G401.6 (cell line): ENCODE measurements around the gene MARF1.
"Not testable (repeated sequence)": the region's sequence is repeated elsewhere in the genome, so short reads cannot be mapped to it uniquely, and the experiment has no call there.

Source experiments
- FAIRE-seq: peaks from 2 replicates; lab custom pipeline; 2012; peaks lifted over from hg19 to GRCh38; lab: Jason Lieb, UNC

The MARF1 gene

DNA sequence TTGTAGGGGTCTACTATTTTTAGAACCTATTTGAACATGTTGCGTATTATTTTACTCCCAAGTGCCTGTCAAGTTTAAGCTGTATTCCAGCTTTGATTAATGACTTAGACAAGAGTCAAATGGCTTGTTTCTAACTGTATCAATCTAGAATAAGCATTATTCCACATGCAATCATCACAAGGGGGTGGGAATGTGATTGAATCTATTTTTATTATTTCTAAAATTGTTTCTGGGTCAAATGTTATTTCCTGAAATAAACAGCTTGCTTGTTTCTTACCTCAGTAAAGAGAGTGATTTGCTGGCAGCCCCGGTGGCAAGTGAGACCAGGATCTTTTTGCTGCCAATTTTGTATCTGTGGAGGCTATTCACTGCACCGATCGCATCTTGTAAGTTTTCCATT, 21.5 kb downstream of the MARF1 start:
- FAIRE-seq = no peak

DNA sequence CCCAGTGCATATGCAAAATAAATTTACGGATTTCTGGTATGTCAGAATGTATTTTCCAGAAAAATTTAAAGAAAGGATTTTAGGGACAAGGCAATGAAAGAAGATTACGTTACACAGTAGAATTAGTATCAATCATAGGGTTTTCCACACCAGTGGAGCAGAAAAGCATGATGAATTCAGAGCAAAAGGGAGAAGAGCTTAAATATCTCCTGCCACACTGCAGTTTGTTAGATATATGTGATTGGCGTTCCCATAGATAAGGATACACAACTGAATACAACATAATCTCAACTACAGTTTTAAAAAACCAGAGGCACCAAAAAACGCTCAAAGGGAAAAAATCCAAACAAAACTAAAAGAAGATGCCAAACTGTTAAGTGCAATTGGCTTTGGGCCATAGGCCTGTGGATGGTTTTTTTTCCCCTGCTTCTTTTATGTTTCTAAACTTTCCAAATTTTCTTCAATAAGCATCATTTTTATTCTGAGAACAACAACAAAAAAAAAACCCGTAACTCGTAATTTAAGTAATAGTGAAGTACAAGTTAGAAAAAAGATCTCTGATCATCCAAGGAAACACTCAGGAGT, 22.3 kb downstream of the MARF1 start:
- FAIRE-seq = no peak

DNA sequence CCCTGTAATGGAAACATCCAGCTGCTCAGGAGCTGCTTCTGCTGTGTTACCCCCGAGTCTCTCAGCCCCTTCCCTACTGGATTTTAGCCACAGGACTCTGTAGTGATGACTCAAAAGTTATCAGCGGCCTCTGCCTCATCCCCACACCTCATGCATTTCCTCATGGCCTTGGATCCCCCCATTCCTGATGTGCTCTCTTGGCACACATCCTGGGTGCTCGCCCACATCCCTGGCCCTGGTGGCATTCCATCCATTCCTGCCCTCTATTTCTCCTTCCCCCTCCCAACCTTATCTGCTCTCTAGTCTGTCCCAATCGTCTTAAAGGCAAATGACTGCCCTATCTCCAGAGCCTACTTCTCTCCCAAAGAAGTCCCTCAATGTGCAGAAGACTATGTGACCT, 24.6 kb downstream of the MARF1 start:
- no peak for FAIRE-seq

DNA sequence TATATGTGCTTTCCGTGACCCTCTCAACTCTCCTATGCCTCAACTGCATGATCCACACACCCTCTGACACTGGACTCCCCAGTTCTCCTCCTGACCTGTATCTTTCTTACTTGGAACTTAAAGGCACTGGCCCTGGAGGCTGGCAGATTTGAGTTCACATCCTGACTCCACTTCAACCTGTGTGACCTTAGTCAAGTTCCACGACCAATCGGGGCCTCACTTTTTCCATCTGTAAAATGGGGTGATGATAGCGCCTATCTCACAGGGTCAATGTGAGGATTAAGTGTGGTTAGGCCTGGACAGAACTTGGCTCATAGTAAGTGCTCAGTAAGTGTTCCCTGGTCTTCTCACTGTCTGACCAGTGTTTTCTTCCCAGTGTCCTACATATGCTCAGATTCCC, 25.1 kb downstream of the MARF1 start:
- no peak for FAIRE-seq

DNA sequence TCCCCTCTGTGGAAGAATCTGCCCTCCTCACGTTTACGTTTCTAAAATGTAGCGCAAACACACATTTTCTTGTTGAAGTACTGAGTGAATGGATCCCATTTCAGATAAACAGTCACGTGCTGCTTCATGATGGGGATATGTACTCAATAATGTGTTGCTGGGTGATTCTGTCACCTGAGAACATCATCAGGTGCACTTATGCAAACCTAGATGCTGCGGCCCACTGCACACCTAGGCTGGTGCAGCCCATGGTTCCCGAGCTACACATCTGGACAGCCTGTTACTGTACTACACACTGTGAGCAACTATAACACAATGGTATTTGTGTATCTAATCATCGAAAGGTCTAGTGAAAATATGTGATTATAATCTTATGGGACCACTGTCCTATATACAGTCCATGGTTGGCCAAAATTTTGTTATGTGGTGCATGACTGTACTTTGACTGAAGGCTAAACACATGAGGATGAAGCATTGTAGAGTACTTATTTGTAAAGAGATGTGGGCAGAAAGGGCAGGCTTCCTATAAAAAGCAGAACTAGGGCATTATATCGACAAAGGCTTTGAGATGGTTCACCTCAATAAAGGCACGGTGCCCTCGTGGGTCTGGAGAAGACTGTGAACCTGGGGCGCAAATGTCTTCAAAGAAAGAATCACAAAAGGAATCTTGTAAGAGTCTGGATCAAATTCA, 26.3 kb downstream of the MARF1 start:
- FAIRE-seq = no peak

DNA sequence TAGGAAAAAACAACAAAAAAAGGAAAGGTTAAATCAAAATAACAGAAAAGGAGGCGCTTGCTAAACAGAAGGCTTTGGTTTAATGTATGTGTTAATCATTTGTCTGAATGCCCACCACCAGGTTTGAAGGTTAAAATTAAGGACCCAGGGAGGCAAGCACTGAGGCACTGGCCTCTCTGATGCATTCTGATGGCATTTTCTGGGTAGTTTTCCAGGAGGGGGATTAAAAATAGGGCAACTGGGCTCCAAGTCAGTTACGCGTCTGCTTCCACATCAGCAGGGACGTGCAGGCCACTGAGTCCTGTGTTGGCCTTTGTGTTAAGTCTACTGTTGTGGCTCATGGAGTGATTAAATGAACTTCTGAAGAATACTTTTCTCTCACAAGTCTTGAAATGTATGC, 26.9 kb downstream of the MARF1 start:
- FAIRE-seq = no peak

DNA sequence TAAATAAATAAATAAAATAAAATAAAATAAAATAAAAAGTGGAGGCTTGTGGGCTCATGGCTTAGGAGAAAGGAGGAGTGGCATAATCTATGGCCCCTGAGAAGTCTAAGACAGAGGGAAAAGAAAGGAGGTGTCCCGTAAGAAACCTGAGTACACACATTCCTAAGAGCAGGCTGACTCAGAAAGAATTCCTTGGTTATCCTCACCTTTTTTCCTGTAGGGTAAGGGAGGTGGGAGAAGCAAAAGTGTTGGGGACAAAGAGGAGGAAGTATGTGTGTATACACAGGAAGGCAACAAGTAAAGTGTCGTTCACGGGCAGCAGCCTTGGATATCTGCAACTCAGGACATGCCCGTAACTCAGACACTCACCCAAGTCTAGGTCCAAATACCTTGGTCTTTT, 29.3 kb downstream of the MARF1 start:
- FAIRE-seq = no peak

DNA sequence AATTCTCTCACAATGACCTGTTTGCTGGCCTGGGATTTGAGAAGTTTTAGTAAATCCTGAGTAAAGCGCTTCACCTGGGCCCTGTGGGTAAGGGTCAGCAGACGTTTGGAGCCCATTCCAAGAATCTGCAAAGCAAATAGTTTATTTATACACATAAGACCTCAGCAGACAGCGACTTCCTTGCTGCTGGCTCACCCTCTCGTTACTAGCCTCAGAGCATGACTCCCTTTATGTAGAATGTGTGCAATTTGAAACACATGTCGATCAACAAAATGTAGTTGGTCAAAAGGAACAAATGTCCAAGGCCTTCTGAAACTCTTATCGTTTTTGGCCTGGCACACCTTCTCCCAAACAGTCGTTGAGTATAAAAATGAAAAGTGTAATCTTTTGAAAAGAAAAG, 31.3 kb downstream of the MARF1 start:
- no peak for FAIRE-seq

DNA sequence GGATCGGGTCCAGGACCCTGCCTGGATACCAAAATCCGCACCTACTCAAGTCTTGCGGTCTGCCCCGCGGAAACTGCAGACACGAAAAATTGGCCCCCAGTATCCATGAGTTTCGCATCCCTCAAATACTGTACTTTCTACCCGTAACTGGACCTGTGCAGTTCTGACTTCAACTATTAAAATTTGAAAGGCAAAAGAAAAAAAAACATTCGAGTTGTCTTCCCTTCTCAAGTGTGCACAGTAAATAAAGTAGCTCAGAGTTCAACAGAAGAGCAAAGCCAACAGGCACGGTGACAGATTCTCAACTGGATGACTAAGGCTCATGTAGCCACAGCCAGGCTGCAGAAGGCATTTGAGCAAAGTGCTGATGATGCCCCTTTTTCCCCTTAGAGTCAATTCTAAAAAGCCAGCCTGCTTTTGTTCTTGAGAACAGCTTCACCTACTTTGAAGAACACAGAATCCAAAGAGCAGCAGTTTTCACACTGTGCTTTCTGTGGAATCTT, 32.5 kb downstream of the MARF1 start:
- FAIRE-seq = no peak

DNA sequence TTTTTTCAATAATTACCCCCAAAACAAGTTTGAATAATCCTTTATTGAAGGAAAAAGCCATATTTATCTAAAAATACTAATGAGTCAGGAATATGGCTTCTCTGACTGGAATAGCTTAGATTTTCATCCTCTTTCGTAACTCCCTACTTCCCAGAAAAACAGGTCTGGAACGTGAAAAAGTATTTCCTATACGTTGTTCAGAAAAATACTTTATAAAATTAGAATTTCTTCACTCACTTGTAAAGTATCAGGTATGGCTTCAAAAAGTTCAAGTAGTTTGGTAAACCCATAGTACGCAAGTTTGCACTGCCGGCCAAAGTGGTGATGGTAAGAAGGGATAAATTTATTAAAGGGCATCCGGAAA, 33.7 kb downstream of the MARF1 start:
- FAIRE-seq = no peak

DNA sequence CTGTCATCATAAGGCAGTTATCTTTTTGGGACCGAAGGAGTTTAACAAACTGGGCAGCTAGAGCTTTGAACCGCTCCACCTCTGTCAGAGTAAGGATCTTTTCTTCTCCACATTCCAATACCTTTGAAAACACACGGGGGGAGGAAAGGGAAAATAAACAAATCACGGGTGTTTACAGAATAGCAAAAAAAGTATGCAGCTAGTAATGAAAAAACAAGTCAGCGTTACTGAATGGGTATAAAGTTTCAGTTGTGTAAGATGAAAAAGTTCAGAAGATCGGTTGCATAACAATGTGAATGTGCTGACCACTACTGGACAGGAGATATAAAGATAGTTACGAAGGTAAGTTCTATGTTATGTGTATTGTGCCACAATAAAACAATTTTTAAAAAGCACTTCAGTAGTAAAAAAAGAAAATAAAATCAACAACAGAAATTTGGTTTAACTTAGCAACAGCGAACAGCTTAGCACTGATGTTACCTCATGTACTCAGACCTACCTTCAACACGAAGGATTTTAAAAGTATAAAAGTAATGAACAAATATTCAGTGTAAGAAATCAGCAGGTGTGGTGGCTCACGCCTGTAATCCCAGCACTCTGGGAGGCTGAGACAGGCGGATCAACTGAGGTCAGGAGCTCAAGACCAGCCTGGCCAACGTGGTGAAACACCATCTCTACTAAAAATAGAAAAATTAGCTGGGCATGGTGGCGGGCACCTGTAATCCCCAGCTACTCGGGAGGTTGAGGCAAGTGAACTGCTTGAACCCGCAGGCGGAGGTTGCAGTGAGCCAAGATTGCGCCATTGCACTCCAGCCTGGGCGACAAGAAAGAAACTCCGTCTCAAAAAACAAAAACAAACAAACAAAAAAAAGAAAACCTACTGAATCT, 34.3 kb downstream of the MARF1 start:
- FAIRE-seq = no peak

DNA sequence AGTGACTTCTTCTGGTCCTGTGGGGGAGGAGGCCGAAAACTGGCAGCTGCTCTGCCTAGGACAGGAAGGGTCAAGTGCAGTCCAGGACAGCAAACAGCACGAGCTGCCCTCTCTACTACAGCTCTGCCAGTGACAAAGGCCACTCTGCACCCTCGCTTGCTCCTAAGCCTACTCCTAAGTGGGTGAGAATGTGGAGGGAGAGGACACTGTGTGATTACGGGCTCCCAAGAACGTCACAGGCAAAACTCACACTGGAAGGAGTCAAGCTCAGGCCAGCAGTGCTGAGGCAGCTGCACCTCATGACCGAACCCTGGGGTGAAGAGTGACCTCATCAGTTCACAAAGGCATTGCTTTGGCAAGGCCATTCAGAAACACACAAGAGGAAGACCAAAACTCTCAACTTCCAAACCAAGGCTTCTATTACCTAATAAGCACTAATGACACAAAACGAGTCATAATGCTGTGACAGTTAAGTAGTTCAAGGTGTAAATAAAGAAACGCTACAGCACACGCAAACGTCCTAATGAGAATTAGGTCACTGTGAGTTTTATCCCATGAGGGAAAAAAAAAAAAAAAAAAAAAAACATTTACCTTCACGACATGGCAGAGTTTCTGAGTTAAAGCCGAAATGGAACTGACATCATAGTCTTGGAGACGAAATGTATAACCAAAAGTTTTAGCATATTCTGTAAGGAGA, 35.1 kb downstream of the MARF1 start:
- no peak for FAIRE-seq

DNA sequence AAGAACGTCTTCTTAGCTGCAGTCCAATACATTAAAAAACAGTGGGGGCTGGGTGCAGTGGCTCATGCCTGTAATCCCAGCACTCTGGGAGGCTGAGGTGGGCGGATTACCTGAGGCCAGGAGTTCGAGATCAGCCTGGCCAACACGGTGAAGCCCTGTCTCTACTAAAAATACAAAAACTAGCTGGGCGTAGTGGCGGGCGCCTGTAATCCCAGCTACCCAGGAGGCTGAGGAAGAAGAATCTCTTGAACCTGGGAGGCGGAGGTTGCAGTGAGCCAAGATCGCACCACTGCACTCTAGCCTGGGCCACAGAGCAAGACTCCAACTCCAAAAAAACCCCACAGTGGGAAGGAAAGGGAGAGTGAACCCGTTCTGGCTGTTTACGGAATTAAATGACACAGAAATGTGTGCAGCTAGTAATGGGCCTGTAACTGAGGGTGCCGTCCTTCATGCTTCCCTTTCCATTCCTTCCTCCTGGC, 35.7 kb downstream of the MARF1 start:
- not testable (repeated sequence) for FAIRE-seq

DNA sequence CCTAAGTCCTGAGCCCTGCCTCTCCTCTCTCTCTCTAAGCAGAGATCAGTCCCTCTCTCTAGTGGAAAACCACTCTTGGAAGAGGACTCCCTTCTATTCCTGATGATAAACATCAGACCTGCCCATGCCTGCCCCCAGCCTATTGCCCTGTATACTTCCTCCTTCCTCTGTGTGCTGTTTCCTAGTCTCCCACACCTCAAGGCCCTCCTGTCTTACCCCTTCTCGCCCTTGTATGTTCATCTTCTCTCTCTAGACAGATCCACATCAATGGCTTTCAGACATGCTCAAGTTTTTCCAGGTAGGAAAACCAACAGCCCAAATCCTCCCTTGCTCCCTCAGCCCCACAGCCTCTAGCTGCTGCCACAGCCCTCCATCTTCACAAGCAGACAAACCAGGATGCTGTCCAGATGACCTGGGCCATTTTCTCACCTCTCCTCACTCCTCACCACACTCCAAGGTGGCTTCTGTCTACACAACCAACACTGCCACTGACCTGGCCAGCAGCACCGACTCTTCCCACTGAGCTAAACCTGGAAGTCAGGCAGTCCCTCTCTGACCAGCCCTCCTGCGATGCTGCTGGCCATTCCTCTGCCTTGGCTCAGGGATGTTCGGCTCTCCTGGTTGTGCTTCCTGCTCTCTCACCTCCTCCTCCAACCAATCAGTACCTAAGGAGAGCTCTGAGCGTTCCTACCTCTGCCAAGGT, 36.3 kb downstream of the MARF1 start:
- FAIRE-seq = no peak

DNA sequence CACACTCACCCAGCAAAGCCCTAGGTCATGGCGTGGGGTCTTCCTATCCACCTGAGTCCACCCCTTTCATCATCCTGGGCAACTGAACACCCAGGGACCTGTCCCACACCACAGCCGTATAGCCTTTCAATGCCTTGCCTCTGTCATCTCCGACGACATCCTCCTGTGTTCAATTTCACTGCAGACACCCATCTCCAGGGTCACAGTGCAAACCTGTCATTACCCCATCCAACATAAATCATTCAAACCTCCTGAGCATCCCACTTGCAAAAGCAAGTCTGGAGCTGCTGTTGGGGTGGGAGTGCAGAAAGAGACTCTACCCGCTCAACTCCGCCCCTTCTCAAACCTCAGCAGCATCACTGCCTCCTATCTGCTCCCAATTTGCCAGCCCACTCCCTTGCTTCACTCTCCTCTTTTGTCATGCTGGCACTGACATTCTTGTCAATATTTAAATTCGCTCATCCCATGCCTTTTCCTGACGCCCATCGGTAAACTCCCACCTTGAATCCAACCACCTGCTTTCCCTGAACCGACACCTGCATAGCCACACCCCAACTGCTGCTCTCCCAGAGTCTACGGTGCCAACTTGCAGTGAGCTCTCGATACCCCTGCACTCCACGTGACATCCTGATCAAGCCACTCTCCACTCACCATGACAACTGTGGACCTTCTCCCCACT, 37.0 kb downstream of the MARF1 start:
- no peak for FAIRE-seq

DNA sequence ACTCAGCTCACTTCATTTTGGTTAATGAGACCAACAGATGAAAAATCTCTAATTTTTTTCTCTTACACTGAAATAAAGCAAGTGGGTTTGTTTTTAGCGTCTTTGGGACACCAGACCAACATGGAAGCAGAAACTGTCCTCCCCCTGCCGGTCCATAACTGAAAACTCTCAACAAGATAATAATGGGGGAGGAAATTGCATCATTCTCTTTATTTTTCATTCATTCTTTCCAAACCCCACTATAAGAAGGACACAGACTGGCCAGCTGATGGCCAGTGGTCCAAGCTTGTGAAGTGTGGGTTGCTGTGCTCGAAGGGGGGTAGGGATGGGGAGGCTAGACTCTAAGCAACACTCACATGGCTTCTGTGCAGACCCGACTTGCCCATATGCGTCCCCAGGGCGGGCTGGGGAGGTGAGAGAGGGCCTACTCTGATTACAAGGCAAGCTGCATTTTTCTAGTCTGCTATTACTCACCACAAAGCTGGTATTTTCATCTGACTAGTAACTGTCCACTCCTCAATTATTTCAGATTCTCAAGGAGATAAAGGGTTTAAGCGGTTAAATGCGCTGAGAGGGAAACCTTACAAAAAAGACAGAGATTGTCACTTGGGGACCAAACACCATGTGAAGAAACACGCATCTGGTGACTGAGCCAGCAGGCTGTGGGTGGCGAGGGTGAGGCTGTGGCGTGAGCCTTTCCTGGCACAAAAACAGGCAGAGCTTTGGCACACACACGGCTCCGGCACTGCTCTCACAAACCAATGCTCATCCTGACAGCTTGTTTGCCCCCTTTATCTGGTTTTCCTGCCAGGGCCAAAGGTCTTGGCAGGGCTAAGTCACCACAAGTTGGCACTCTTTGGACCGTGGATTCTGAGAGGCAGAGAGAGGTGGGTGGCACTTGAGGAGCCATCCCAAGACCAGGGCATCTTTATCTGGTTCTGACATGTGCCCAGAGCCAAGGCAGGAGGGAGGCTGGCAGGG, 38.2 kb downstream of the MARF1 start:
- FAIRE-seq = no peak

DNA sequence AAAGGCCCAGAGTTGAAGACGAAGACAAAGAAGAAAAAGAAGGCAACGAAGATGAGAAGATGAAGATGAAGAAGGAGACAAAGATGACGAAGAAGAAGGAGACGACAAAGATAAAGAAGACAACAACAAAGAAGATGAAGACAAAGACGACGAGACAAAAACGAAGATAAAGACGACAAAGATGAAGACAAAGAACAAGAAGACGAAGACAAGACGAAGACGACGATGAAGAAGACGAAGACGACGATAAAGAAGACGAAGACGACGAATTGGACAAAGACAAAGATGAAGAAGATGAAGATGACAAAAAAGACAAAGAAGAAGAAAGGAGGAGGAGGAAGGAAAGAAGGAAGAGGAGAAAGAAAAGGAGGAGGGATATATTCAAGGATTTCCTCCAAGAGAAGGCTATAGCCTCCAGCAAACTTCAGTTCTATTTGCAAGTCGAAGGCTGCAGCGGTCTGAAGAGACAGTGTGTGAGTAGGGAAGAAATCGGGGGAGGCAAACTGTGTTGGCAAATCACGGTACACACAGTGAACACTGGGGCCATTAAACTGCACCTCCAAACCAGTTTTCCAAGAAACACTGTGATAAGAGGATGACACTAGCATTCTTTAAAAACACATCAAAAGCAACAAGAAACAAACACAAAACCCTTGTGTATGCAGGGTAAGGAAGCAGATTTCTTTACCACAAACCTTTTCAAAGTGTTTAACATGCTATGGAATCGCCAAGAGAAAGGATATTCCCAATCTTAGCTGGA, 40.5 kb downstream of the MARF1 start:
- FAIRE-seq = no peak

DNA sequence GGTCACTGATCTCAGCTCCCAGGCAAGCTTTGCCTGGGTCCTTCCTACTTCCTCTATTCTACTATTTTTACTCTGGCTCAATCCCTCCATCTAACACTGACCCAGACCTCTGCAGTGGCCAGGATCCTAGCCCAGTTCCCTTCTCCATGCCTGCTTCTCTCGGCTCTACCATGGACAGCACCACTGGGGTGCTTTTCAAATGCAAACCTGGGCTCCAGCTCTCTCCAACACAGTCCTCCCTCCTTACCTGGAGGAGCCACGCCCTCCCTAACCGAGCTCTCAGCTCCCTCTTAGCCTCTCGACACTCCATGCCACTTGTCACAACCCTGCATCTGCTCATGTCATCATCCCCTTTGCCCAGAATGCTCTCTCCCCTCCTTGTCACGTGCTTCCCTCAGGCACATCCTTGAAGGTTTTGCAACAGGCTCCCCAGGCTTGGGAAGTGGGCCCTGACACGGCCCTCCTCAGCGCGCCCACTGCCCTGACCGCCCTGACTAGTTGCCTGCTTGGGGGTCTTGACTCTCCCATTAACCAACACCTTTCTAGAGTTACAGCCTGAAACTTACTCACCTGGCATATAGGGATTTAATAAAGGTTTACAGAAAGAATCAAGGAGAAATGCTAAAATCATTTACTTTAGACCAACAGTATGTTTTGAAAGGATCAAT, 41.6 kb downstream of the MARF1 start:
- FAIRE-seq = no peak
